HepG2 (cell line): ENCODE measurements around the gene SLC16A3. TPM values are rescaled to one million over a fixed set of nuclear protein-coding genes. Genes with fewer than 3 reads are reported as not detected.

Experiments used
- BRD4 ChIP-seq: sonication (generic); formaldehyde crosslinking; IDR thresholded peaks from 2 replicates; pipeline ENCODE4 v1.4.0; 2020; ENCODE audit warnings: missing genetic modification reagents
- CBX1 ChIP-seq: IDR thresholded peaks from one replicate; pipeline ENCODE4 v1.6.1; 2016; ENCODE audit warnings: antibody characterized with exemption, low read depth
- GABPA ChIP-seq, 2 experiments: IDR thresholded peaks; 2 replicates each; pipeline ENCODE4 v1.6.1; 2011 to 2016; ENCODE audit warnings: low read depth in 2 of 2, low read length in 1 of 2, missing biosample characterization in 1 of 2, missing genetic modification characterization in 1 of 2
- GABPB1 ChIP-seq: IDR thresholded peaks from 2 replicates; pipeline ENCODE4 v1.6.1; 2016; ENCODE audit warnings: mild to moderate bottlenecking, missing genetic modification reagents, moderate library complexity, missing compliant biosample characterization
- HDAC1 ChIP-seq: sonication (generic); formaldehyde crosslinking; IDR thresholded peaks from 2 replicates; pipeline ENCODE4 v1.5.1; 2020; ENCODE audit warnings: mild to moderate bottlenecking, missing genetic modification reagents
- HMGA1 ChIP-seq: sonication (generic); formaldehyde crosslinking; conservative IDR thresholded peaks from 2 replicates; pipeline ENCODE4 v1.4.0; 2020; ENCODE audit warnings: missing genetic modification reagents
- JUN ChIP-seq: sonication (generic); formaldehyde crosslinking; IDR thresholded peaks from 2 replicates; pipeline ENCODE4 v1.4.0; 2020; ENCODE audit warnings: mild to moderate bottlenecking, missing genetic modification reagents
- KDM4B ChIP-seq: sonication (generic); formaldehyde crosslinking; IDR thresholded peaks from 2 replicates; pipeline ENCODE4 v1.4.0; 2020; ENCODE audit warnings: missing genetic modification reagents
- MLLT10 ChIP-seq: sonication (generic); formaldehyde crosslinking; IDR thresholded peaks from 2 replicates; pipeline ENCODE4 v1.4.0; 2020; ENCODE audit warnings: missing genetic modification reagents
- MTF2 ChIP-seq: sonication (generic); formaldehyde crosslinking; IDR thresholded peaks from 2 replicates; pipeline ENCODE4 v1.5.0; 2020; ENCODE audit warnings: missing genetic modification reagents, borderline replicate concordance
- NCOA2 ChIP-seq: sonication (generic); formaldehyde crosslinking; IDR thresholded peaks from 2 replicates; pipeline ENCODE4 v1.8.0; 2022; ENCODE audit warnings: inconsistent platforms
- NR1H2 ChIP-seq: sonication (generic); formaldehyde crosslinking; IDR thresholded peaks from 2 replicates; pipeline ENCODE4 v1.8.1; 2022; ENCODE audit warnings: low read depth, missing genetic modification reagents, borderline replicate concordance
- RORA ChIP-seq: sonication (generic); formaldehyde crosslinking; IDR thresholded peaks from 2 replicates; pipeline ENCODE4 v1.5.0; 2020; ENCODE audit warnings: mild to moderate bottlenecking, missing genetic modification reagents, moderate library complexity
- ZNF225 ChIP-seq: sonication (generic); formaldehyde crosslinking; IDR thresholded peaks from 2 replicates; pipeline ENCODE4 v1.4.0; 2020; ENCODE audit warnings: mild to moderate bottlenecking, missing genetic modification reagents
- ZNF253 ChIP-seq: sonication (generic); formaldehyde crosslinking; IDR thresholded peaks from 2 replicates; pipeline ENCODE4 v1.8.0; 2022; ENCODE audit warnings: mild to moderate bottlenecking, missing genetic modification reagents, borderline replicate concordance
- ZNF3 ChIP-seq: IDR thresholded peaks from 2 replicates; pipeline ENCODE4 v1.7.0; 2017; ENCODE audit warnings: inconsistent platforms
- ZNF382 ChIP-seq: sonication (generic); formaldehyde crosslinking; IDR thresholded peaks from 2 replicates; pipeline ENCODE4 v1.5.0; 2020; ENCODE audit warnings: missing genetic modification reagents, mild to moderate bottlenecking, borderline replicate concordance
- ZNF644 ChIP-seq: IDR thresholded peaks from 2 replicates; pipeline ENCODE4 v1.6.1; 2016; ENCODE audit warnings: low read depth
- ZNF720 ChIP-seq: sonication (generic); formaldehyde crosslinking; IDR thresholded peaks from 2 replicates; pipeline ENCODE4 v1.4.0; 2020; ENCODE audit warnings: missing genetic modification reagents
- ZNF724P ChIP-seq: sonication (generic); formaldehyde crosslinking; IDR thresholded peaks from 2 replicates; pipeline ENCODE4 v1.8.0; 2022; ENCODE audit warnings: missing genetic modification reagents, borderline replicate concordance
- ZSCAN21 ChIP-seq: sonication (generic); formaldehyde crosslinking; IDR thresholded peaks from 2 replicates; pipeline ENCODE4 v1.8.0; 2022; ENCODE audit warnings: mild to moderate bottlenecking, missing genetic modification reagents, moderate library complexity, borderline replicate concordance
- polyA plus RNA-seq, 8 experiments: library from polyadenylated mRNA; depleted of rRNA in 3 of 8; stranded (reverse) in 7 of 8; unstranded in 1 of 8; fragments of >200 nt; fragmentation: Illumina TruSeq in 4 of 8; extraction: Trizol in 4 of 8; gene quantifications; 2 replicates each; pipeline versions ENCODE4 v1.2.1 to v1.2.3, GENCODE V29; 2011 to 2016; ENCODE audit warnings: low read depth in 4 of 8, missing spikeins in 1 of 8, mixed read lengths in 1 of 8; ENCODE audit not compliant: insufficient read depth in 1 of 8
- total RNA-seq, 5 experiments: library from RNA; depleted of rRNA; stranded (reverse); fragments of >200 nt; fragmentation: Illumina TruSeq; extraction: Trizol; gene quantifications; 2 replicates each; pipeline ENCODE4 v1.2.3, GENCODE V29; 2016; ENCODE audit warnings: low read depth in 1 of 5
- TF ChIP-seq, protein P1 (sequence below): sonication (generic); formaldehyde crosslinking; IDR thresholded peaks from 2 replicates; pipeline ENCODE4 v1.4.0; 2020; ENCODE audit warnings: mild to moderate bottlenecking, missing genetic modification reagents
- TF ChIP-seq, protein P2 (sequence below): sonication (generic); formaldehyde crosslinking; IDR thresholded peaks from 2 replicates; pipeline ENCODE4 v1.9.0; 2021; ENCODE audit warnings: missing genetic modification reagents, mild to moderate bottlenecking, borderline replicate concordance
- TF ChIP-seq, protein P3 (sequence below): sonication (generic); formaldehyde crosslinking; IDR thresholded peaks from 2 replicates; pipeline ENCODE4 v1.4.0; 2020; ENCODE audit warnings: missing genetic modification reagents
- TF ChIP-seq, protein P4 (sequence below): sonication (generic); formaldehyde crosslinking; IDR thresholded peaks from 2 replicates; pipeline ENCODE4 v1.4.0; 2020; ENCODE audit warnings: missing genetic modification reagents
- TF ChIP-seq, protein P5 (sequence below): sonication (generic); formaldehyde crosslinking; IDR thresholded peaks from 2 replicates; pipeline ENCODE4 v1.8.1; 2023; ENCODE audit warnings: mild to moderate bottlenecking, missing genetic modification reagents

Gene SLC16A3
- total and polyA plus RNA-seq, 2 of the 13 experiments (the other 11 are each of a cell fraction or from before 2014, with no cell fraction given) = 242 to 349 TPM

DNA sequence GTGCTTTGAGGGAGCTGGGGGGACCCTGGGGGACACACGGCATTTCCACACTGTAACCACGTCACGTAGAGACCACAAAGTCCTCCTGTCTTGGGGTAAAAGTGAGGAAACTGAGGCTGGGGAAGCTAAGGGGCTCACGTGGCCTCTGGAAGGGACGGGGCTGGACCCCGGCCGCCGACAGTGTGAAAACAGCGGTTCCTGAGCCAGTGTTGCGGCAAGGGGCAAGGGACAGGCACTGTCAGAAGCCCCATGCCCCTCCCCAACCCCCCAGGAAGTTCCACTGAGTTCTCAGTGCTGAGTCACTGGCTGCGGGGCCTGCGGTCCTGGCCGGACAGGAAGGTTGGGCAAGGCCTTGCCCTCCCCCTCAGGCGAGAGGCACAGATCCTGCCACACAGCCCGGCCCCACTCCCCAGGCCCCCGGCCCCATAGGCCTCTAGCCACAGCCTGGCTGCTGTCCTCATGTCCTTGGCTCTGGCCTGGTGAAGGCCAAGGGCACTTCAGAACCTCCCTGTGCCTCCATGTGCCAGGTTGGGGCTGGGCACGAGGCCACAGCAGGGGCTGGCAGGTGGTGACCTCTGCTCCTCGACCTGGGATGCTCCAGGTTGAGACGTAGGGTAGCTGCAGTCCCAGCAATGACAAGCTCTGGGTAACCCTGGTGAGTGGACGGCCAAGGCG lies 11.2 kb upstream of the SLC16A3 start (continued):
- TF ChIP-seq GABPB1 (peak; percentile 87), ZNF225 (CRISPR knock-in tag) (no peak), NR1H2 (peak; percentile 87), HDAC1 (CRISPR knock-in tag) (peak; percentile 55), ZNF253 (CRISPR knock-in tag) (peak; percentile 95; the same call in 1 of the 2 replicates), ZNF3 (CRISPR knock-in tag) (0 out of 2 replicates have a peak, but pooled peaks have one; percentile 63), BRD4 (no peak), ZNF382 (no peak), NCOA2 (CRISPR knock-in tag) (peak; percentile 64), CBX1 (no peak), MTF2 (CRISPR knock-in tag) (0 out of 2 replicates have a peak, but pooled peaks have one; percentile 62), GABPA (IDR thresholded peaks at IDR 0.05; ENCODE audit: low read depth, low read length) (peak; percentile 55), GABPA (CRISPR knock-in tag; IDR thresholded peaks at IDR 0.05; ENCODE audit: low read depth) (peak; percentile 77), ZNF724P (CRISPR knock-in tag) (peak; percentile 48; the same call in 1 of the 2 replicates), ZNF720 (CRISPR knock-in tag) (peak; percentile 87; the same call in 1 of the 2 replicates), ZNF644 (CRISPR knock-in tag) (no peak), JUN (CRISPR knock-in tag) (no peak), HMGA1 (CRISPR knock-in tag) (no peak), KDM4B (CRISPR knock-in tag) (peak; percentile 66; the same call in 1 of the 2 replicates), RORA (CRISPR knock-in tag) (no peak), MLLT10 (CRISPR knock-in tag) (no peak), ZSCAN21 (CRISPR knock-in tag) (peak; percentile 90)
- TF ChIP-seq, protein P1, sequence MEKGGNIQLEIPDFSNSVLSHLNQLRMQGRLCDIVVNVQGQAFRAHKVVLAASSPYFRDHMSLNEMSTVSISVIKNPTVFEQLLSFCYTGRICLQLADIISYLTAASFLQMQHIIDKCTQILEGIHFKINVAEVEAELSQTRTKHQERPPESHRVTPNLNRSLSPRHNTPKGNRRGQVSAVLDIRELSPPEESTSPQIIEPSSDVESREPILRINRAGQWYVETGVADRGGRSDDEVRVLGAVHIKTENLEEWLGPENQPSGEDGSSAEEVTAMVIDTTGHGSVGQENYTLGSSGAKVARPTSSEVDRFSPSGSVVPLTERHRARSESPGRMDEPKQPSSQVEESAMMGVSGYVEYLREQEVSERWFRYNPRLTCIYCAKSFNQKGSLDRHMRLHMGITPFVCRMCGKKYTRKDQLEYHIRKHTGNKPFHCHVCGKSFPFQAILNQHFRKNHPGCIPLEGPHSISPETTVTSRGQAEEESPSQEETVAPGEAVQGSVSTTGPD (CRISPR knock-in tag) = peak; percentile 40; the same call in 1 of the 2 replicates
- TF ChIP-seq, protein P2, sequence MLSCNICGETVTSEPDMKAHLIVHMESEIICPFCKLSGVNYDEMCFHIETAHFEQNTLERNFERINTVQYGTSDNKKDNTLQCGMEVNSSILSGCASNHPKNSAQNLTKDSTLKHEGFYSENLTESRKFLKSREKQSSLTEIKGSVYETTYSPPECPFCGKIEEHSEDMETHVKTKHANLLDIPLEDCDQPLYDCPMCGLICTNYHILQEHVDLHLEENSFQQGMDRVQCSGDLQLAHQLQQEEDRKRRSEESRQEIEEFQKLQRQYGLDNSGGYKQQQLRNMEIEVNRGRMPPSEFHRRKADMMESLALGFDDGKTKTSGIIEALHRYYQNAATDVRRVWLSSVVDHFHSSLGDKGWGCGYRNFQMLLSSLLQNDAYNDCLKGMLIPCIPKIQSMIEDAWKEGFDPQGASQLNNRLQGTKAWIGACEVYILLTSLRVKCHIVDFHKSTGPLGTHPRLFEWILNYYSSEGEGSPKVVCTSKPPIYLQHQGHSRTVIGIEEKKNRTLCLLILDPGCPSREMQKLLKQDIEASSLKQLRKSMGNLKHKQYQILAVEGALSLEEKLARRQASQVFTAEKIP (CRISPR knock-in tag) = no peak
- TF ChIP-seq, protein P3, sequence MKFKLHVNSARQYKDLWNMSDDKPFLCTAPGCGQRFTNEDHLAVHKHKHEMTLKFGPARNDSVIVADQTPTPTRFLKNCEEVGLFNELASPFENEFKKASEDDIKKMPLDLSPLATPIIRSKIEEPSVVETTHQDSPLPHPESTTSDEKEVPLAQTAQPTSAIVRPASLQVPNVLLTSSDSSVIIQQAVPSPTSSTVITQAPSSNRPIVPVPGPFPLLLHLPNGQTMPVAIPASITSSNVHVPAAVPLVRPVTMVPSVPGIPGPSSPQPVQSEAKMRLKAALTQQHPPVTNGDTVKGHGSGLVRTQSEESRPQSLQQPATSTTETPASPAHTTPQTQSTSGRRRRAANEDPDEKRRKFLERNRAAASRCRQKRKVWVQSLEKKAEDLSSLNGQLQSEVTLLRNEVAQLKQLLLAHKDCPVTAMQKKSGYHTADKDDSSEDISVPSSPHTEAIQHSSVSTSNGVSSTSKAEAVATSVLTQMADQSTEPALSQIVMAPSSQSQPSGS (CRISPR knock-in tag) = peak; percentile 22; the same call in 1 of the 2 replicates
- TF ChIP-seq, protein P4, sequence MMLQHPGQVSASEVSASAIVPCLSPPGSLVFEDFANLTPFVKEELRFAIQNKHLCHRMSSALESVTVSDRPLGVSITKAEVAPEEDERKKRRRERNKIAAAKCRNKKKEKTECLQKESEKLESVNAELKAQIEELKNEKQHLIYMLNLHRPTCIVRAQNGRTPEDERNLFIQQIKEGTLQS (CRISPR knock-in tag) = peak; percentile 90; the same call in 1 of the 2 replicates
- TF ChIP-seq, protein P5, sequence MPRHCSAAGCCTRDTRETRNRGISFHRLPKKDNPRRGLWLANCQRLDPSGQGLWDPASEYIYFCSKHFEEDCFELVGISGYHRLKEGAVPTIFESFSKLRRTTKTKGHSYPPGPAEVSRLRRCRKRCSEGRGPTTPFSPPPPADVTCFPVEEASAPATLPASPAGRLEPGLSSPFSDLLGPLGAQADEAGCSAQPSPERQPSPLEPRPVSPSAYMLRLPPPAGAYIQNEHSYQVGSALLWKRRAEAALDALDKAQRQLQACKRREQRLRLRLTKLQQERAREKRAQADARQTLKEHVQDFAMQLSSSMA (CRISPR knock-in tag) = no peak; the same call in 1 of the 2 replicates
